Measurements from ENCODE around the gene SFMBT2.

The SFMBT2 gene

GRCh38 chr10:7383442-7383841, 27.4 kb downstream of the SFMBT2 start:
- Histone ChIP-seq H2AFZ (ENCODE audit: low read length, unreplicated experiment) (no peak overlapping the region), H3K27me3 (ENCODE audit: insufficient read depth, low read length) (no peaks in the 10 kb centered on the region), H3K79me2 (ENCODE audit: control insufficient read depth, insufficient read depth, low read length, unreplicated experiment) (no peaks in the 10 kb centered on the region), H3K4me3 (ENCODE audit: low read depth, low read length) (no peak overlapping the region), H3K4me1 (ENCODE audit: control insufficient read depth, insufficient read depth, low read length, unreplicated experiment) (no peaks in the 10 kb centered on the region), H3K27ac (ENCODE audit: low read depth, low read length) (no peak overlapping the region), H3K36me3 (ENCODE audit: insufficient read depth, low read length) (no peaks in the 10 kb centered on the region)

- no peaks in the 10 kb centered on the region for H3K27me3 ChIP-seq (ENCODE audit: insufficient read depth, low read length)
- no peak overlapping the region for H2AFZ ChIP-seq (ENCODE audit: low read length, unreplicated experiment)
- H3K4me3 ChIP-seq (ENCODE audit: low read depth, low read length), result no peak overlapping the region
- no peaks in the 10 kb centered on the region for H3K36me3 ChIP-seq (ENCODE audit: insufficient read depth, low read length)
- no peaks in the 10 kb centered on the region for H3K79me2 ChIP-seq (ENCODE audit: control insufficient read depth, insufficient read depth, low read length, unreplicated experiment)
- no peaks in the 10 kb centered on the region for H3K4me1 ChIP-seq (ENCODE audit: control insufficient read depth, insufficient read depth, low read length, unreplicated experiment)
- no peak overlapping the region for H3K27ac ChIP-seq (ENCODE audit: low read depth, low read length)
These were observed 30.1 kb downstream of the SFMBT2 start for GRCh38 chr10:7380704-7381241.

GRCh38 chr10:7378602-7379403, 32.0 kb downstream of the SFMBT2 start:
- no peak overlapping the region for H2AFZ ChIP-seq (ENCODE audit: low read length, unreplicated experiment)
- no peaks in the 10 kb centered on the region for H3K4me1 ChIP-seq (ENCODE audit: control insufficient read depth, insufficient read depth, low read length, unreplicated experiment)
- no peak overlapping the region for H3K4me3 ChIP-seq (ENCODE audit: low read depth, low read length)
- H3K27ac ChIP-seq (ENCODE audit: low read depth, low read length), result no peak overlapping the region
- no peaks in the 10 kb centered on the region for H3K36me3 ChIP-seq (ENCODE audit: insufficient read depth, low read length)
- no peaks in the 10 kb centered on the region for H3K27me3 ChIP-seq (ENCODE audit: insufficient read depth, low read length)
- no peaks in the 10 kb centered on the region for H3K79me2 ChIP-seq (ENCODE audit: control insufficient read depth, insufficient read depth, low read length, unreplicated experiment)

GRCh38 chr10:7377614-7378248, 33.1 kb downstream of the SFMBT2 start:
- Histone ChIP-seq H3K4me1 (ENCODE audit: control insufficient read depth, insufficient read depth, low read length, unreplicated experiment) (no peaks in the 10 kb centered on the region), H3K4me3 (ENCODE audit: low read depth, low read length) (no peak overlapping the region), H3K27me3 (ENCODE audit: insufficient read depth, low read length) (no peaks in the 10 kb centered on the region), H2AFZ (ENCODE audit: low read length, unreplicated experiment) (no peak overlapping the region), H3K27ac (ENCODE audit: low read depth, low read length) (no peak overlapping the region), H3K79me2 (ENCODE audit: control insufficient read depth, insufficient read depth, low read length, unreplicated experiment) (no peaks in the 10 kb centered on the region), H3K36me3 (ENCODE audit: insufficient read depth, low read length) (no peaks in the 10 kb centered on the region)

GRCh38 chr10:7374795-7375194, 36.0 kb downstream of the SFMBT2 start:
- Histone ChIP-seq H3K27ac (ENCODE audit: low read depth, low read length) (no peak overlapping the region), H3K4me1 (ENCODE audit: control insufficient read depth, insufficient read depth, low read length, unreplicated experiment) (no peaks in the 10 kb centered on the region), H3K79me2 (ENCODE audit: control insufficient read depth, insufficient read depth, low read length, unreplicated experiment) (no peaks in the 10 kb centered on the region), H3K4me3 (ENCODE audit: low read depth, low read length) (no peak overlapping the region), H2AFZ (ENCODE audit: low read length, unreplicated experiment) (no peak overlapping the region), H3K27me3 (ENCODE audit: insufficient read depth, low read length) (no peaks in the 10 kb centered on the region), H3K36me3 (ENCODE audit: insufficient read depth, low read length) (no peaks in the 10 kb centered on the region)

GRCh38 chr10:7373039-7373438, 37.8 kb downstream of the SFMBT2 start:
- no peaks in the 10 kb centered on the region for H3K36me3 ChIP-seq (ENCODE audit: insufficient read depth, low read length)
- no peak overlapping the region for H3K4me3 ChIP-seq (ENCODE audit: low read depth, low read length)
- no peaks in the 10 kb centered on the region for H3K79me2 ChIP-seq (ENCODE audit: control insufficient read depth, insufficient read depth, low read length, unreplicated experiment)
- no peaks in the 10 kb centered on the region for H3K27me3 ChIP-seq (ENCODE audit: insufficient read depth, low read length)
- no peaks in the 10 kb centered on the region for H3K4me1 ChIP-seq (ENCODE audit: control insufficient read depth, insufficient read depth, low read length, unreplicated experiment)
- H3K27ac ChIP-seq (ENCODE audit: low read depth, low read length), result no peak overlapping the region
- H2AFZ ChIP-seq (ENCODE audit: low read length, unreplicated experiment), result no peak overlapping the region

- H3K4me3 ChIP-seq (ENCODE audit: low read depth, low read length), result no peak overlapping the region
- no peaks in the 10 kb centered on the region for H3K36me3 ChIP-seq (ENCODE audit: insufficient read depth, low read length)
- H3K79me2 ChIP-seq (ENCODE audit: control insufficient read depth, insufficient read depth, low read length, unreplicated experiment), result no peaks in the 10 kb centered on the region
- H2AFZ ChIP-seq (ENCODE audit: low read length, unreplicated experiment), result no peak overlapping the region
- no peaks in the 10 kb centered on the region for H3K27me3 ChIP-seq (ENCODE audit: insufficient read depth, low read length)
- H3K4me1 ChIP-seq (ENCODE audit: control insufficient read depth, insufficient read depth, low read length, unreplicated experiment), result no peaks in the 10 kb centered on the region
- no peak overlapping the region for H3K27ac ChIP-seq (ENCODE audit: low read depth, low read length)
These were observed 38.3 kb downstream of the SFMBT2 start for GRCh38 chr10:7372504-7372903.

GRCh38 chr10:7370511-7370910, 40.3 kb downstream of the SFMBT2 start:
- no peaks in the 10 kb centered on the region for H3K79me2 ChIP-seq (ENCODE audit: control insufficient read depth, insufficient read depth, low read length, unreplicated experiment)
- H3K36me3 ChIP-seq (ENCODE audit: insufficient read depth, low read length), result no peaks in the 10 kb centered on the region
- H3K27ac ChIP-seq (ENCODE audit: low read depth, low read length), result no peak overlapping the region
- no peak overlapping the region for H2AFZ ChIP-seq (ENCODE audit: low read length, unreplicated experiment)
- no peaks in the 10 kb centered on the region for H3K4me1 ChIP-seq (ENCODE audit: control insufficient read depth, insufficient read depth, low read length, unreplicated experiment)
- no peaks in the 10 kb centered on the region for H3K27me3 ChIP-seq (ENCODE audit: insufficient read depth, low read length)
- no peak overlapping the region for H3K4me3 ChIP-seq (ENCODE audit: low read depth, low read length)

GRCh38 chr10:7365027-7365745, 45.6 kb downstream of the SFMBT2 start:
- Histone ChIP-seq H2AFZ (ENCODE audit: low read length, unreplicated experiment) (no peak overlapping the region), H3K4me3 (ENCODE audit: low read depth, low read length) (no peak overlapping the region), H3K27me3 (ENCODE audit: insufficient read depth, low read length) (no peaks in the 10 kb centered on the region), H3K27ac (ENCODE audit: low read depth, low read length) (no peak overlapping the region), H3K79me2 (ENCODE audit: control insufficient read depth, insufficient read depth, low read length, unreplicated experiment) (no peaks in the 10 kb centered on the region), H3K36me3 (ENCODE audit: insufficient read depth, low read length) (no peaks in the 10 kb centered on the region), H3K4me1 (ENCODE audit: control insufficient read depth, insufficient read depth, low read length, unreplicated experiment) (no peaks in the 10 kb centered on the region)

- Histone ChIP-seq H2AFZ (ENCODE audit: low read length, unreplicated experiment) (no peak overlapping the region), H3K4me1 (ENCODE audit: control insufficient read depth, insufficient read depth, low read length, unreplicated experiment) (no peaks in the 10 kb centered on the region), H3K79me2 (ENCODE audit: control insufficient read depth, insufficient read depth, low read length, unreplicated experiment) (no peaks in the 10 kb centered on the region), H3K4me3 (ENCODE audit: low read depth, low read length) (no peak overlapping the region), H3K27me3 (ENCODE audit: insufficient read depth, low read length) (no peaks in the 10 kb centered on the region), H3K36me3 (ENCODE audit: insufficient read depth, low read length) (no peaks in the 10 kb centered on the region), H3K27ac (ENCODE audit: low read depth, low read length) (no peak overlapping the region)
These were observed 46.4 kb downstream of the SFMBT2 start for GRCh38 chr10:7364474-7364873.
